Breast epithelium (tissue), 4 donors: ENCODE data around the gene SEH1L. TPM values are rescaled to one million over a fixed set of nuclear protein-coding genes. Genes with fewer than 3 reads are reported as not detected.

Experiments
- DNase-seq, 2 donors: peaks; one replicate each; pipeline ENCODE4 v3.0.0-alpha.2; 2019; ENCODE audit warnings: low spot score in 2 of 2
- H3K27ac ChIP-seq, 2 donors: fragments of 200-600 bp; sonication (generic) in 1 of 2; one replicate each; pipeline ENCODE4 v1.5.1; 2016 to 2019; ENCODE audit warnings: mild to moderate bottlenecking in 1 of 2
- H3K27me3 ChIP-seq, 2 donors: fragments of 200-600 bp; sonication (generic) in 1 of 2; one replicate each; pipeline versions ENCODE4 v1.5.1 to v1.6.0; 2017 to 2019; ENCODE audit warnings: control low read depth in 1 of 2, mild to moderate bottlenecking in 1 of 2
- H3K36me3 ChIP-seq: fragments of 200-600 bp; one replicate; pipeline ENCODE4 v1.5.1; 2019
- H3K4me1 ChIP-seq, 2 donors: fragments of 200-600 bp; sonication (generic); one replicate each; pipeline ENCODE4 v1.5.1; 2016 to 2019; ENCODE audit warnings: control low read depth in 1 of 2
- H3K4me3 ChIP-seq, 3 donors: fragments of 200-600 bp; sonication (generic); 1 replicate in 2 of 3; 2 replicates in 1 of 3; pipeline ENCODE4 v1.5.1; 2016 to 2019; ENCODE audit warnings: mild to moderate bottlenecking in 3 of 3, moderate library complexity in 2 of 3
- H3K9me3 ChIP-seq, 2 donors: fragments of 200-600 bp; sonication (generic) in 1 of 2; one replicate each; pipeline ENCODE4 v1.5.1; 2016 to 2019; ENCODE audit warnings: control low read depth in 1 of 2
- POLR2A ChIP-seq: fragments of 450-650 bp; IDR thresholded peaks from one replicate; pipeline ENCODE4 v1.6.1; 2016; ENCODE audit warnings: antibody characterized with exemption, mild to moderate bottlenecking, moderate library complexity
- POLR2AphosphoS5 ChIP-seq, 3 donors: sonication (generic); formaldehyde crosslinking; IDR thresholded peaks; one replicate each; pipeline ENCODE4 v1.6.1; 2017; ENCODE audit warnings: antibody characterized with exemption in 3 of 3
- intact Hi-C: fragments of 100-400 bp; cut with DNase I; formaldehyde crosslinking; loops from one replicate; pipeline ENCODE4 v1.15.1; 2023; ENCODE audit warnings: low total_unique reads
- total RNA-seq, 3 donors: library from RNA; depleted of rRNA; stranded (reverse); fragments of >200 nt; gene quantifications; one replicate each; pipeline ENCODE4 v1.1.0, GENCODE V29; 2016
- TF ChIP-seq, protein P1 (sequence below), 3 donors: fragments of 450-650 bp; IDR thresholded peaks; one replicate each; pipeline ENCODE4 v1.5.1; 2016 to 2017; ENCODE audit warnings: antibody characterized with exemption in 3 of 3, mild to moderate bottlenecking in 3 of 3, moderate library complexity in 3 of 3

Gene SEH1L
- total RNA-seq, 3 donors from 2014 or later, result 29.6 to 45.6 (median 38.5) TPM

DNA sequence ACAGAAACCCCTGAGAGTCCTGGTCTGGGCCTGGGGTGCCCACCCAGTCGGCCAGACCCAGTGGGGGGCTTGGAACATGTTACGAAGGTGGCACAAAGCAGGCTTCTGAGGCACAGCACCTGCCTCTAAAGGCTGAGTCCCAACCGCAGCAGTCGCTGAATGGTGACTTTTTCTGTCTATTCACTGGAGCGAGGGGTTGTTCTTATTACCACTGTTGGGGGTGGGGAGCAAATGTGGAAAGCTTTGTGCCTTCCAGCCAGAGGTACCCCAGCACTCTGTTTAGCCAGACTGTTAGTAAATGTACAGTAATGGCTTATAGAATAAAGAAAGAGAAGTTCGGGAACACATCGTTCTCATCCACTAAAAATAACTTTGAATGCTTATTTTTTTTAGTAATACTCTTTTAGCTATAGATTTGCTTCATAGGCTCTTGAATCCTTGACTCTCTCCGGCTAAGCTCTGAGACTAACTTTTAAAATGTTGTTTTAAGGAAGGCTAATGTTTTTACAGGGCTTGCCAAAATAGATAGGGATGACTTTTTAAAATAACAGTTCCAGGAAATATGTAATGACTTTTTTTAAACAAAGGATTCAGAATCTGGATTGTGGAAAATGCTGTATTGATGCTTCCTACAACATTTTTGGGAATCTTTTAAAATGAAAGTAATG is 40.4 kb upstream of the SEH1L start:
- Histone ChIP-seq H3K27ac (no peak overlapping the region), H3K4me3 (no peak overlapping the region), H3K9me3 (peaks cover 4 to 10% of the 10 kb centered on the region in 2 donors), H3K4me1 (no peaks in the 10 kb centered on the region), H3K27me3 (peaks cover 0 to 8% of the 10 kb centered on the region in 2 donors), H3K36me3 (no peaks in the 10 kb centered on the region)
- DNase-seq, result no peak
- intact Hi-C loops, result no loop called here
- TF ChIP-seq, protein P1, sequence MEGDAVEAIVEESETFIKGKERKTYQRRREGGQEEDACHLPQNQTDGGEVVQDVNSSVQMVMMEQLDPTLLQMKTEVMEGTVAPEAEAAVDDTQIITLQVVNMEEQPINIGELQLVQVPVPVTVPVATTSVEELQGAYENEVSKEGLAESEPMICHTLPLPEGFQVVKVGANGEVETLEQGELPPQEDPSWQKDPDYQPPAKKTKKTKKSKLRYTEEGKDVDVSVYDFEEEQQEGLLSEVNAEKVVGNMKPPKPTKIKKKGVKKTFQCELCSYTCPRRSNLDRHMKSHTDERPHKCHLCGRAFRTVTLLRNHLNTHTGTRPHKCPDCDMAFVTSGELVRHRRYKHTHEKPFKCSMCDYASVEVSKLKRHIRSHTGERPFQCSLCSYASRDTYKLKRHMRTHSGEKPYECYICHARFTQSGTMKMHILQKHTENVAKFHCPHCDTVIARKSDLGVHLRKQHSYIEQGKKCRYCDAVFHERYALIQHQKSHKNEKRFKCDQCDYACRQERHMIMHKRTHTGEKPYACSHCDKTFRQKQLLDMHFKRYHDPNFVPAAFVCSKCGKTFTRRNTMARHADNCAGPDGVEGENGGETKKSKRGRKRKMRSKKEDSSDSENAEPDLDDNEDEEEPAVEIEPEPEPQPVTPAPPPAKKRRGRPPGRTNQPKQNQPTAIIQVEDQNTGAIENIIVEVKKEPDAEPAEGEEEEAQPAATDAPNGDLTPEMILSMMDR (IDR thresholded peaks at IDR 0.05), result no peak
- TF ChIP-seq POLR2AphosphoS5 (IDR thresholded peaks at IDR 0.05), result no peak
- TF ChIP-seq POLR2A, result no peak

DNA sequence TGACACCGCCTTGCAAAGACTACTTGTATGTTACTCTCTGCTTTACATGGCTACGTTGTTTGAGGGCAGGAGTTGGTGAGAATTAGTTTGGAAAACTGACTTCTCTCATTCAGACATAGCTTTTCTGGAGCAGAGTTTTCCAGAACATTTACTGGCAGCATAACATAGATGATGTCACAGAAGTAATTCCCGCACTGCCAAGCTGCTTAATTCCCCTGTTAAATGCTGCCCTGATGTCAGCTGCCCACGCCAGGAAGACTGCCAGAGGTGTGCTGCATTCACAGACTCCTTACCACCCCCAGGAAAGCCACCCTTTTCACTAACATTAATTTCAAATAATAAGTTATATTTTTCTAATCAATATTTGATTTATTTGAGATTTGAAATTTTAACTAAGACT is 39.1 kb upstream of the SEH1L start:
- intact Hi-C loops, result no loop called here
- Histone ChIP-seq H3K27me3 (peaks cover 0 to 8% of the 10 kb centered on the region in 2 donors), H3K9me3 (peaks cover 4 to 12% of the 10 kb centered on the region in 2 donors), H3K27ac (no peak overlapping the region), H3K4me3 (no peak overlapping the region), H3K4me1 (no peaks in the 10 kb centered on the region), H3K36me3 (no peaks in the 10 kb centered on the region)
- TF ChIP-seq, protein P1 (IDR thresholded peaks at IDR 0.05), result no peak
- no peak for TF ChIP-seq POLR2A
- no peak for TF ChIP-seq POLR2AphosphoS5 (IDR thresholded peaks at IDR 0.05)
- DNase-seq, result no peak

DNA sequence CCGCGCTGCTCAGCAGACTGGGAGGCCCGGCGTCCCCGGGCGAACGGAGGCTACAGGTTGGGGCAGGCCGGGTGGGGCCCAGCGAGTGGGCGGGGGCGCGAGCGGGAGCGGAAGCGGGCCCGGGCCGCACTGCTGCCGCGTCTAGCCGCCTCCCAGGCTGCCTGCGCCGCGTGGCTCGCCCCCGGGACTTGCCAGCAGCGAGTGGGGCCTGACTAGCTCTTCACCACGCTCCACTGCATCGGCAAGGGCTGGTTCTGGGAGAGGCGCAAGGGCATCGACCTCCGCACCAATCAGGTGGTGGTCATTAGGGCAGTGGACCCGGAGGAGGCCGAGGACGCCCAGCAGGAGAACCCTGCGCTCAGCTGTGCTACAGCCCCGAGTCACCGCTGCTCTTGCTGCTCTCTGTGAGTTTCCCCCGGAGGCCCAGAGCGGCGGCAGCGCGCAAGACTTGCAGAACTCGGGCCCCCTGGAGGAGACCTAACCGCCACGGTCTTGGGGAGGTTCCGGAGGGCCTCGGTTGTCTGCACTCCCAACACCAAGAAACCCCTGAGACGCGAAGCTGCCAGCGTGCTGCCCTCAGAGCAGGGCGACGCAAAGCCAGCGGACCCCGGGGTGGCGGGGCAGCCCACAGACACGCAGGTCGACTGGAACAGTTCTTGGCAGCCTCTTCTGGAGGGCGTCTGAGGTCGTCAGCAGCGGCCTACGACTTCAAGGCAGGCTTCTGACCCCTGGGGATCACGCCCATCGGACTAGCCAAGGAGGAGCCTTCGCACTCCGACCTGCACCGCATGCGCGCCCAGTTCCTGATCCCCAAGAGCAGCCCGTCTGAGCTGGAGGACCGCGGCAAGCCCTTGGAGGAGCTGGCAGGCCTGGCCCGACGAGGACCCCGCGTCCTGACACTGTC is 36.5 kb upstream of the SEH1L start:
- peaks cover 0 to 8% of the 10 kb centered on the region in 2 donors for H3K27me3 ChIP-seq
- no peaks in the 10 kb centered on the region for H3K4me1 ChIP-seq
- H3K27ac ChIP-seq, result no peak overlapping the region
- no peak for DNase-seq
- TF ChIP-seq POLR2A (no peak), POLR2AphosphoS5 (IDR thresholded peaks at IDR 0.05) (no peak)
- TF ChIP-seq, protein P1 (IDR thresholded peaks at IDR 0.05), result no peak
- H3K9me3 ChIP-seq, result peaks cover 4 to 12% of the 10 kb centered on the region in 2 donors
- intact Hi-C loops, result no loop called here
- no peaks in the 10 kb centered on the region for H3K36me3 ChIP-seq
- peak overlapping the region; percentile 16 to 66 (median 33) for H3K4me3 ChIP-seq

DNA sequence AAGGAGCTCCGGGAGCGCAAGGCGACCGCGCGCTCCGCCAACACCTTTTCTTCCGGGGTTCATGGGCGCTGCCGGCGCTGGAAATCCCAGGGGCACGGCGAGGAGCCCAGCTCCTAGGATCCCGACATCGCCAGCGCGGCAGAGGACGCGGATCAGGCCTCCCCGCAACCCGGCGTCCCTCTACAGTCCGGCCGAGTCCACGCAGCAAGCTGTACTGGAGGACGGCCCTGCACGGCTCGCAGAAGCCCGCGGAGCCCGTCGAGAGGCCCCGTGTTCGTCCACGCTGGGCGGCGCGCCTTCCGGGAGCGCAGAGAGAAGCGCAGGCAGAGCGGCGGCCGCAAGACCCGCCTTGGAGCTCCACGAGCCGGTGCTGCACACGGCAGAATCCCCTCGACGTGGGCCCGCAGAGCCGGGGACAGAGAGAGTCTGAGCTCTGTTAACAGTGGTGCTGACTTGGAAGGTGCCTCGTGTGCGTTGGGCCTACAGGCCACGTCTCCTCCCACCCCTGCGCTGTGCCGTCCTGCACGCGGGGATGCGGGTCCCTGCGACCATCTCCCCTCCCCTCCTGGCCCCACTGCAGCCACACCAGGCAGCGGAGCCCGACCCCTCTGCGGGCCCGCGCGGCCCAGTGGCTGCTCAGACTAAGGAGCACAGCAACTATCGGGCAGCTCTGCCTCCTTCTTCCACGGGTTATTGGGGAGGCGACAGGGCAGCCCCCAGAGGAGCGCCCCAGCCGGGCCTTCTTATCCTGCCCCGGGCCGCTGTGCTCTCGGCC is 35.7 kb upstream of the SEH1L start:
- Histone ChIP-seq H3K4me1 (no peaks in the 10 kb centered on the region), H3K4me3 (peak overlapping the region in 2 of 3 donors; percentile 16 to 66), H3K27ac (no peak overlapping the region), H3K27me3 (peaks cover 0 to 8% of the 10 kb centered on the region in 2 donors), H3K9me3 (peaks cover 4 to 12% of the 10 kb centered on the region in 2 donors), H3K36me3 (no peaks in the 10 kb centered on the region)
- TF ChIP-seq, protein P1 (IDR thresholded peaks at IDR 0.05), result no peak
- TF ChIP-seq POLR2A, result no peak
- no peak for TF ChIP-seq POLR2AphosphoS5 (IDR thresholded peaks at IDR 0.05)
- intact Hi-C loops, result no loop called here
- DNase-seq, result no peak
